MCF 10A (cell line): ENCODE measurements around the gene FASTK. TPM values are rescaled to one million over a fixed set of nuclear protein-coding genes. Genes with fewer than 3 reads are reported as not detected.

ENCODE experiments used
- BruUV-seq: library from RNA; stranded (reverse); fragments of 400-500 nt; replicated peaks from 2 replicates; lab custom pipeline; 2021; lab: Mats Ljungman, UMichigan
- CTCF ChIA-PET: fragments of 300-600 bp; sonication (Branson Sonifier 250); formaldehyde crosslinking; extraction: SDS; loops from one replicate; lab custom pipeline; 2021; ENCODE audit warnings: antibody characterized with exemption, inconsistent platforms; lab: Yijun Ruan, JAX
- POLR2A ChIA-PET: fragments of 300-600, 350-650 bp; sonication (Branson Sonifier 250); formaldehyde crosslinking; extraction: SDS; loops from one replicate; lab custom pipeline; 2020; ENCODE audit warnings: antibody characterized with exemption, inconsistent platforms; lab: Yijun Ruan, JAX
- DNase-seq: peaks from one replicate; pipeline ENCODE4 v3.0.0-alpha.2; 2018; ENCODE audit not compliant: unreplicated experiment
- H3K27ac Mint-ChIP-seq: one replicate; pipeline ENCODE4 v1.8.0; 2022; ENCODE audit warnings: mild to moderate bottlenecking, low read depth, mixed read lengths; ENCODE audit not compliant: unreplicated experiment
- H3K27me3 Mint-ChIP-seq: one replicate; pipeline ENCODE4 v1.8.0; 2022; ENCODE audit warnings: mixed read lengths; ENCODE audit not compliant: insufficient read depth, unreplicated experiment
- H3K36me3 Mint-ChIP-seq: one replicate; pipeline ENCODE4 v1.8.0; 2022; ENCODE audit warnings: mild to moderate bottlenecking, moderate library complexity, mixed read lengths; ENCODE audit not compliant: insufficient read depth, unreplicated experiment
- H3K4me1 Mint-ChIP-seq: one replicate; pipeline ENCODE4 v1.8.0; 2022; ENCODE audit warnings: mixed read lengths; ENCODE audit not compliant: insufficient read depth, unreplicated experiment
- H3K4me3 Mint-ChIP-seq: one replicate; pipeline ENCODE4 v1.8.0; 2022; ENCODE audit warnings: mild to moderate bottlenecking, moderate library complexity, mixed read lengths; ENCODE audit not compliant: unreplicated experiment
- H3K9me3 Mint-ChIP-seq: one replicate; pipeline ENCODE4 v1.8.0; 2022; ENCODE audit warnings: mixed read lengths; ENCODE audit not compliant: unreplicated experiment
- intact Hi-C: fragments of 100-400 bp; cut with micrococcal nuclease; formaldehyde crosslinking; loops from 2 replicates; pipeline ENCODE4 v1.14.1; 2022
- total RNA-seq: library from RNA; stranded (reverse); gene quantifications from 2 replicates; pipeline ENCODE4 v1.2.3, GENCODE V29; 2022
- TF ChIP-seq, protein P1 (sequence below): fragments of 200-600 bp; IDR thresholded peaks from one replicate; pipeline ENCODE4 v1.8.0; 2022; ENCODE audit warnings: antibody characterized with exemption, mild to moderate bottlenecking; ENCODE audit not compliant: unreplicated experiment

Gene FASTK
- total RNA-seq, 1 experiment from 2014 or later: 79.3 TPM

DNA sequence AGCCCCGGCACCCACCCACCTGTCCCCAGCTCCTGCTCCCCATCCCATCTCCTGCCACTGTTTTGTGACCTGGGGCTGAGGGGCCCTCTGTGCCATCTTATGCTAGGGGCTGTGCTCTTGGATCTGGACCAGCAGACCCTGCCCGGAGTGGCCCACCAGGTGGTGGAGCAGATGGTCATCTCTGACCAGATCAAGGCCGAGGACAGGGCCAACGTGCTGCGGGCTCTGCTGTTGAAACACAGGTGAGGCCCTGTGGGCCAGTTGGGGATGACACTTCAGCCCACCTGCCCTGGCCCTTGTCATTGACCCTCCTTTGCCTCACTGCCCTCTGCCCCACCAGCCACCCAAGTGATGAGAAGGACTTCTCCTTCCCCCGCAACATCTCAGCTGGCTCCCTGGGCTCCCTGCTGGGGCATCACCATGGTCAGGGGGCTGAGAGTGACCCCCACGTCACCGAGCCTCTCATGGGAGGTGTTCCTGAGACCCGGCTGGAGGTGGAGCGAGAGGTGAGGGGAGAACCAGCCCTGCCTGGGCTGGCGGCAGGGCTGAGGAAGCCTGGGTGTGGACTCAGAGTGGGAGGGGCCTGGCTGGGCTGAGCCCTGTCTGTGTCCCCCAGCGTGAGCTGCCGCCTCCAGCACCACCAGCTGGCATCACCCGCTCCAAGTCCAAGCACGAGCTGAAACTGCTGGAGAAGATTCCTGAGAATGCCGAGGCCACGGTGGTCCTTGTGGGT lies 10.6 kb downstream of the FASTK start:
- H3K27me3 Mint-ChIP-seq: no peaks in the 10 kb centered on the region
- no peaks in the 10 kb centered on the region for H3K4me1 Mint-ChIP-seq
- CTCF ChIA-PET: interaction anchor here (0.8 kb wide), 1 partner anchor 46 kb away, joined by 3 read pairs; no protein-coding TSS in a partner anchor
- BruUV-seq: no TSS peak
- POLR2A ChIA-PET: no interaction called here
- no peaks in the 10 kb centered on the region for H3K9me3 Mint-ChIP-seq
- H3K27ac Mint-ChIP-seq: no peak overlapping the region
- TF ChIP-seq, protein P1, sequence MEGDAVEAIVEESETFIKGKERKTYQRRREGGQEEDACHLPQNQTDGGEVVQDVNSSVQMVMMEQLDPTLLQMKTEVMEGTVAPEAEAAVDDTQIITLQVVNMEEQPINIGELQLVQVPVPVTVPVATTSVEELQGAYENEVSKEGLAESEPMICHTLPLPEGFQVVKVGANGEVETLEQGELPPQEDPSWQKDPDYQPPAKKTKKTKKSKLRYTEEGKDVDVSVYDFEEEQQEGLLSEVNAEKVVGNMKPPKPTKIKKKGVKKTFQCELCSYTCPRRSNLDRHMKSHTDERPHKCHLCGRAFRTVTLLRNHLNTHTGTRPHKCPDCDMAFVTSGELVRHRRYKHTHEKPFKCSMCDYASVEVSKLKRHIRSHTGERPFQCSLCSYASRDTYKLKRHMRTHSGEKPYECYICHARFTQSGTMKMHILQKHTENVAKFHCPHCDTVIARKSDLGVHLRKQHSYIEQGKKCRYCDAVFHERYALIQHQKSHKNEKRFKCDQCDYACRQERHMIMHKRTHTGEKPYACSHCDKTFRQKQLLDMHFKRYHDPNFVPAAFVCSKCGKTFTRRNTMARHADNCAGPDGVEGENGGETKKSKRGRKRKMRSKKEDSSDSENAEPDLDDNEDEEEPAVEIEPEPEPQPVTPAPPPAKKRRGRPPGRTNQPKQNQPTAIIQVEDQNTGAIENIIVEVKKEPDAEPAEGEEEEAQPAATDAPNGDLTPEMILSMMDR: no peak
- H3K4me3 Mint-ChIP-seq: no peak overlapping the region
- no peak for DNase-seq
- intact Hi-C loops: no loop called here
- H3K36me3 Mint-ChIP-seq: peaks cover 76% of the 10 kb centered on the region

DNA sequence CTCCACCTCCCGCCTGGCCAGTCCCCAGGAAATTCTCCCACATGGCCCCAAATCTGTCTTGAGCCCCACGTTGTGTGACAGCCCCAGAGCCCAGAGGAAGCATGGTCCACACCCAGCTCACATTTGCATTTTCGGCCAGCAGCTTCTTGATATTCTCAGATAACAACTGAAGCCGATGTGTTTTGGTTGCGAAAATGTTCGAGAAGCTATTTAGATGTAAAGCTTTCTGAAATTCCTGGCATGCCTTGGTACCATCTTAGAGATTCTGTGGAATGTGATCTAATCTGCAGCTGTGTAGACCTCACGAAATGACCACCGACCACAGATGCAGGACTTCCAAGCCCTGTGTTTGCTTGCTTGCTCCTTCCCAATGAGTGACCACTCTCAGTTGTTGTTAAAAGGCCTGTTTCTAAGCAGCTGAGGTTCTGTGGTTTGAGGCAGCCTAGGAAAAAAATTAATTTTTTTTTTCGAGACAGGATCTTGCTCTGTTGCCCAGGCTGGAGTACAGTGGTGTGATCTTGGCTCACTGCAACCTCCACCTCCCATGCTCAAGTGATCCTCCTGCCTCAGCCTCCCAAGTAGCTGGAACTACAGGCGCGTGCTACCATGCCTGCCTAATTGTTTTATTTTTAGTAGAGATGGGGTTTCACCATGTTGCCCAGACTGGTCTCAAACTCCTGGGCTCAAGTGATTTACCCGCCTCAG lies 12.4 kb downstream of the FASTK start:
- H3K4me3 Mint-ChIP-seq: no peak overlapping the region
- ChIA-PET POLR2A (interaction anchor here (0.7 to 1.2 kb wide), 3 partner anchors 10 to 26 kb away, joined by 3 read pairs; partner anchors contain the start of gene CDK5), CTCF (interaction anchor here (0.9 to 1.5 kb wide), 4 partner anchors 23 to 44 kb away, joined by 3 to 12 read pairs (median 3); partner anchors contain the start of gene ABCB8)
- peaks cover 77% of the 10 kb centered on the region for H3K36me3 Mint-ChIP-seq
- no peaks in the 10 kb centered on the region for H3K27me3 Mint-ChIP-seq
- H3K4me1 Mint-ChIP-seq: peaks cover 4% of the 10 kb centered on the region
- no peak for DNase-seq
- no peaks in the 10 kb centered on the region for H3K9me3 Mint-ChIP-seq
- no peak overlapping the region for H3K27ac Mint-ChIP-seq
- TF ChIP-seq, protein P1: no peak
- intact Hi-C loops: no loop called here
- BruUV-seq: no TSS peak

- no peaks in the 10 kb centered on the region for H3K27me3 Mint-ChIP-seq
- no peaks in the 10 kb centered on the region for H3K9me3 Mint-ChIP-seq
- H3K27ac Mint-ChIP-seq: no peak overlapping the region
- TF ChIP-seq, protein P1: no peak
- BruUV-seq: no TSS peak
- no peak overlapping the region for H3K4me3 Mint-ChIP-seq
- H3K36me3 Mint-ChIP-seq: peaks cover 71% of the 10 kb centered on the region
- intact Hi-C loops: no loop called here
- no peak for DNase-seq
- ChIA-PET POLR2A (no interaction called here), CTCF (interaction anchor here (0.5 to 1.1 kb wide), 4 partner anchors 9 to 1893 kb away, joined by 4 read pairs; partner anchors contain the start of gene CDK5)
- peaks cover 11% of the 10 kb centered on the region for H3K4me1 Mint-ChIP-seq
Measured at GRCh38 chr7:151066273-151066974, 14.2 kb downstream of the FASTK start.

DNA sequence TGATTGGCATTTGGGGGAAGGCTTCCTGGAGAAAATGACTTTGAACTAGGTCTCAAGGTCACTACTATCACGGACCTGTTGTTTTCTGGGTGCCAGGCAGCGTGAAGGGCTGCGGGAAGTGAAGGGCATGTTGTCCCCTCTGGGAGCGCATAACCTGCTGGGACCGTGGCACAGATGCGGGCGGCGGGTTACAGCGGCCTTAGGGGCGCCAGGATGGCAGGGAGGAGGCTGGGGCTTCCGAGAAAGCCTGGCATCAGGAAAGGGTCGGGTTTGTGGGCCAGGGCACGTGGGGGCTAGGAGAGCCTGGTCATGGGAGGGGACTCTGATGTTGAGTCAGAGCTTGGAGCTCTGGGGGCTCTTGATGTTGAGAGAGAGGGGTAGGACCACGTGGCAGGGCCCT lies 15.1 kb downstream of the FASTK start:
- no TSS peak for BruUV-seq
- Mint-ChIP-seq H3K9me3 (no peaks in the 10 kb centered on the region), H3K27ac (no peak overlapping the region), H3K36me3 (peaks cover 70% of the 10 kb centered on the region), H3K4me3 (no peak overlapping the region), H3K27me3 (no peaks in the 10 kb centered on the region), H3K4me1 (peaks cover 19% of the 10 kb centered on the region)
- DNase-seq: no peak
- TF ChIP-seq, protein P1: no peak
- intact Hi-C loops: no loop called here
- ChIA-PET CTCF (interaction anchor here (0.7 to 0.9 kb wide), 2 partner anchors 22 to 45 kb away, joined by 4 read pairs; no protein-coding TSS in a partner anchor), POLR2A (no interaction called here)
